Hematopoietic multipotent progenitor cell treated with erythropoietin and hydrocortisone succinate and interleukin-3 and kit ligand, for 17 days (in vitro differentiated cells): Measurements from ENCODE around the gene SORD.

Experiments used
- DNase-seq: peaks from one replicate; pipeline ENCODE4 v3.0.0-alpha.2; 2015; ENCODE audit warnings: low spot score

SORD gene

GRCh38 chr15:45116482-45117307 lies 93.7 kb downstream of the SORD start:
- DNase-seq, result no peak

DNA sequence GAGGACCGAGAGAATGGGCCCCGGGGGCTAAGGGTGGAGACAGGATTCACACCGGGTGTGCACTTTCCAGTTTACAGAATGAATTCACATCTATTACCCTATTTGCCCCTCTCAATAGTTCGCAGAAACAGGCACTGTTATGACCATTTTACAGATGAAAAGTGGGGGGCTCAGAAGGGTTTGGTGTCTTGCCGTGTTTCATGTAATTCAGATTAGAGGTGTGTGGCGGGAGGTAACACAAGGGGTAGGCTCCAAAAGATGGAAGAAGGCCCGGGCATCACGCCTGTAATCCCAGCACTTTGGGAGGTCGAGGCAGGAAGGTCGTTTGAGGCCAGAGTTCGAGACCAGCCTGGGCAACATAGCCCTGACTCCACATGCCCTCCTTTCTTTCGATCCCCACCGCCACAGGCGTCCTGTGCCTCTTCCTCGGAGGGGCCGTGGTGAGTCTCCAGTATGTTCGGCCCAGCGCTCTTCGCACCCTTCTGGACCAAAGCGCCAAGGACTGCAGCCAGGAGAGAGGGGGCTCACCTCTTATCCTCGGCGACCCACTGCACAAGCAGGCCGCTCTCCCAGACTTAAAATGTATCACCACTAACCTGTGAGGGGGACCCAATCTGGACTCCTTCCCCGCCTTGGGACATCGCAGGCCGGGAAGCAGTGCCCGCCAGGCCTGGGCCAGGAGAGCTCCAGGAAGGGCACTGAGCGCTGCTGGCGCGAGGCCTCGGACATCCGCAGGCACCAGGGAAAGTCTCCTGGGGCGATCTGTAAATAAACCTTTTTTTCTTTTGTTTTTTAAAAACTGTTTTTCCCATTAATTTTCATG lies 94.5 kb downstream of the SORD start:
- no peak for DNase-seq

DNA sequence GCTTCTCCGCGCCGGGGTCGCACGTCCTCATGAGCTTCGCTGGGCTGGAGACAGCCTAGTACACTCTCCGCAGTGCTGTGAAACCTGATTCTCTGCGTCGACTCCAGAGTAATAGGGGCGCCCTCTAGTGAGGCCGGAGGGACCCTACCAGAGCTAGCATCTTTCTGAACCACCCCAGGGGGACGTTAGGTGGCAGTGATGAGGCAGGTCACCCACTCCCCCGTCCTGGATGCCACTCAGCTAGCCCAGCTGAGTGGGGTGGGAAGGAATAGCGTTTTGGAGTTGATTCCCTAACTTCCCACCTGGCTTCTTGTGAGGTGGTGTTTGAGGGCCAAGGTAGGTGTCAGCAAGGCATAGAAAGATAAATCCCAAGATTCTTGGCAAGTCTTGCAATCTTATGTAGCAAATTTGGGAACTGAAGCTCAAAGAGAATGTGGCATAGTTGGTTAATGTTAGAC lies 95.2 kb downstream of the SORD start:
- peak; percentile 64 for DNase-seq

- no peak for DNase-seq
Observed at GRCh38 chr15:45118996-45119395, 96.0 kb downstream of the SORD start.

- no peak for DNase-seq
Observed at GRCh38 chr15:45120081-45120972, 97.3 kb downstream of the SORD start.

- DNase-seq, result no peak
Observed at GRCh38 chr15:45121020-45121419, 98.0 kb downstream of the SORD start.

- DNase-seq, result no peak
Observed at GRCh38 chr15:45121706-45122417, 98.9 kb downstream of the SORD start.

- DNase-seq, result no peak
Observed at GRCh38 chr15:45122719-45123118, 99.7 kb downstream of the SORD start.

DNA sequence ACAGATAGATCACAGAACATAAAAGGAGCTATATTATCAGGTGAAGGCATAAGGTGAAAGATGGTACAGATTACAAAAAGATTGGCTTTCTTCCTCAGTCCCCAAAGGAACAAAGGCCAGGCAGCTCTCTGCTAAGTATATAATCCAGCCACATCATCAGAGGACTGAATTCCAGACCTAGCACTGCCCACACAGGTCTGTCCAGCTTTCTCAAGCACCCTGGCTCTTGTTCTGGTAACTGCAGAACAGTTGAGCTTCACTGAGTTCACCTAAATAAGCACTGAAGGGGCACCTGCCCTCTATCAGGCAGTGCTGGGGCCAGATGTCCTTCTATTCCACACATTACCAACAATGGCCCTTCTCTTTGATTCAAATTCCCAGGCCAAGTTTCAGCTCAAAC lies 100.4 kb downstream of the SORD start:
- no peak for DNase-seq

DNA sequence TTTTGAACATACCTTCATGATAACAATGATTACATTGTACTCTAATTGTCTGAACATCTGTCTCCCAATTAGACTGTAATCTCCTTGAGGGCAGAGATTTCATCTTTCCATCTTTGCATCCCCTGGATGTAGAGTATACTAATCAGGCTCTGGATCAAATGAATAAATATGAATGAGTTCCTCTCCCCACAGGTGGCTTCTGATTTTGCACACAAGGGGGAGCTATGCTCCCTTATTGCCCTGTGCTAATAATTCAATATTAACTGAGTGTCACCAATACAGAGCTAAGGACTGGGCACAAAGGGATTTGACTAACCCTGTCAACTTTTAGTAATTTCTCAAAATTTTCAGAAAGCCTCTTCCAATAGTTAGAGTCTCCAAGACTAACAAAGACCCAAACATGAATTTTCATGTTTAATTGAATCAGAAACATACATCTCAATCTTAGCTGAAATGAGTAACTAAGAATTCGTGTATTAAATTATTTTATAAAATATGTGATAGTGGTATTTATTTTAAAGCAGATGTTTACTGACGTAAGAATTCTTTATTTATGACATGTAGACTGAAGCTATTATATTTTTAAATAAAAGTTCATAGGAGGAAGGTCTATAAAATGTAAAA lies 103.7 kb downstream of the SORD start:
- peak; percentile 35 for DNase-seq
